ENCODE data around the gene METTL22.
"Not testable (repeated sequence)": the region's sequence is repeated elsewhere in the genome, so short reads cannot be mapped to it uniquely, and the experiment has no call there.

Gene METTL22

GRCh38 chr16:8631818-8632465 lies 10.4 kb downstream of the METTL22 start:
- DNase-seq (ENCODE audit: low read depth, low spot score) = no peak

GRCh38 chr16:8632675-8633182 lies 11.2 kb downstream of the METTL22 start:
- no peak for DNase-seq (ENCODE audit: low read depth, low spot score)

- no peak for DNase-seq (ENCODE audit: low read depth, low spot score)
These were observed 13.7 kb downstream of the METTL22 start for GRCh38 chr16:8634991-8635736.

GRCh38 chr16:8639694-8640093 lies 18.2 kb downstream of the METTL22 start:
- no peak for DNase-seq (ENCODE audit: low read depth, low spot score)

GRCh38 chr16:8641671-8642070 lies 20.2 kb downstream of the METTL22 start:
- no peak for DNase-seq (ENCODE audit: low read depth, low spot score)

GRCh38 chr16:8642146-8642545 lies 20.6 kb downstream of the METTL22 start:
- no peak for DNase-seq (ENCODE audit: low read depth, low spot score)

GRCh38 chr16:8644211-8645140 lies 23.0 kb downstream of the METTL22 start:
- DNase-seq (ENCODE audit: low read depth, low spot score) = no peak

- DNase-seq (ENCODE audit: low read depth, low spot score) = no peak
These were observed 23.6 kb downstream of the METTL22 start for GRCh38 chr16:8645141-8645521.

GRCh38 chr16:8645831-8646230 lies 24.3 kb downstream of the METTL22 start:
- no peak for DNase-seq (ENCODE audit: low read depth, low spot score)

GRCh38 chr16:8646326-8647053 lies 25.0 kb downstream of the METTL22 start:
- DNase-seq (ENCODE audit: low read depth, low spot score) = no peak

- DNase-seq (ENCODE audit: low read depth, low spot score) = no peak
These were observed 26.3 kb downstream of the METTL22 start for GRCh38 chr16:8647721-8648318.

GRCh38 chr16:8648877-8649276 lies 27.4 kb downstream of the METTL22 start:
- no peak for DNase-seq (ENCODE audit: low read depth, low spot score)

- DNase-seq (ENCODE audit: low read depth, low spot score) = no peak
These were observed 28.5 kb downstream of the METTL22 start for GRCh38 chr16:8649829-8650554.

- not testable (repeated sequence) for DNase-seq (ENCODE audit: low read depth, low spot score)
These were observed 30.5 kb downstream of the METTL22 start for GRCh38 chr16:8651958-8652357.

- DNase-seq (ENCODE audit: low read depth, low spot score) = no peak
These were observed 33.8 kb downstream of the METTL22 start for GRCh38 chr16:8655184-8655717.

- no peak for DNase-seq (ENCODE audit: low read depth, low spot score)
These were observed 34.9 kb downstream of the METTL22 start for GRCh38 chr16:8656376-8656775.

GRCh38 chr16:8660841-8661301 lies 39.4 kb downstream of the METTL22 start:
- no peak for DNase-seq (ENCODE audit: low read depth, low spot score)

- DNase-seq (ENCODE audit: low read depth, low spot score) = no peak
These were observed 40.2 kb downstream of the METTL22 start for GRCh38 chr16:8661703-8662102.

GRCh38 chr16:8663192-8664089 lies 41.9 kb downstream of the METTL22 start:
- no peak for DNase-seq (ENCODE audit: low read depth, low spot score)

All from brain pericyte (primary cell).